ENCODE measurements around the gene RFT1.

Gene RFT1

GRCh38 chr3:53139906-53140846 lies 9.9 kb upstream of the RFT1 start (continued):
- TF ChIP-seq ZNF148 (tag by site-specific recombination; IDR thresholded peaks at IDR 0.05; ENCODE audit: borderline replicate concordance) (0 out of 2 replicates have a peak, but pooled peaks have one; percentile 14), ZBTB48 (tag by site-specific recombination; IDR thresholded peaks at IDR 0.05) (no peak; the same call in 1 of the 2 replicates), ZNF157 (tag by site-specific recombination; IDR thresholded peaks at IDR 0.05) (no peak), ZSCAN4 (tag by site-specific recombination; IDR thresholded peaks at IDR 0.05) (peak; percentile 45), ZNF423 (tag by site-specific recombination; IDR thresholded peaks at IDR 0.05) (no peak), SALL2 (tag by site-specific recombination; IDR thresholded peaks at IDR 0.05; ENCODE audit: borderline replicate concordance) (no peak; the same call in 1 of the 2 replicates), ZNF302 (tag by site-specific recombination; IDR thresholded peaks at IDR 0.05; ENCODE audit: low read depth) (no peak), IKZF3 (tag by site-specific recombination; IDR thresholded peaks at IDR 0.05) (no peak), ZNF398 (tag by site-specific recombination; IDR thresholded peaks at IDR 0.05) (peak; percentile 66), OSR2 (tag by site-specific recombination; IDR thresholded peaks at IDR 0.05) (no peak), ZNF391 (tag by site-specific recombination; IDR thresholded peaks at IDR 0.05; ENCODE audit: borderline replicate concordance, low read depth) (no peak), ZNF449 (tag by site-specific recombination; IDR thresholded peaks at IDR 0.05) (no peak), ZBTB49 (tag by site-specific recombination; IDR thresholded peaks at IDR 0.05; ENCODE audit: low read depth) (no peak), KLF17 (tag by site-specific recombination; IDR thresholded peaks at IDR 0.05) (no peak), ZNF518A (tag by site-specific recombination; conservative IDR thresholded peaks at IDR 0.05; ENCODE audit: low read depth) (no peak), MZF1 (tag by site-specific recombination; IDR thresholded peaks at IDR 0.05; ENCODE audit: borderline replicate concordance) (no peak), KLF1 (tag by site-specific recombination; IDR thresholded peaks at IDR 0.05) (no peak), ZNF626 (tag by site-specific recombination; IDR thresholded peaks at IDR 0.05) (no peak), ZNF830 (tag by site-specific recombination; IDR thresholded peaks at IDR 0.05; ENCODE audit: low read depth) (no peak), ZBTB6 (tag by site-specific recombination; IDR thresholded peaks at IDR 0.05) (no peak)
